ENCODE results near the gene GCM1.

Gene GCM1

GRCh38 chr6:53125276-53125675, 23.4 kb downstream of the GCM1 start:
- no peak overlapping the region for H2AFZ ChIP-seq (ENCODE audit: low read length)
- no peak overlapping the region for H3K9ac ChIP-seq (ENCODE audit: low read depth, low read length, poor library complexity, severe bottlenecking)
- H3K36me3 ChIP-seq (ENCODE audit: insufficient read depth, low read length), result no peaks in the 10 kb centered on the region
- H3K27me3 ChIP-seq (ENCODE audit: insufficient read depth, low read length, poor library complexity, severe bottlenecking), result no peaks in the 10 kb centered on the region
- TF ChIP-seq CTCF (conservative IDR thresholded peaks at IDR 0.05; ENCODE audit: low read length) (no peak), EZH2phosphoT487 (IDR thresholded peaks at IDR 0.05; ENCODE audit: borderline replicate concordance) (no peak)
- no peaks in the 10 kb centered on the region for H3K9me2 ChIP-seq (replicated peaks; ENCODE audit: low read depth, low read length)
- no peak overlapping the region for H3K4me2 ChIP-seq (ENCODE audit: low read depth, low read length, poor library complexity, severe bottlenecking)
- H3K4me3 ChIP-seq (ENCODE audit: low read length, poor library complexity, severe bottlenecking), result no peak overlapping the region
- no peaks in the 10 kb centered on the region for H3F3A ChIP-seq (ENCODE audit: low read depth)
- H3K79me2 ChIP-seq (ENCODE audit: insufficient read depth, low read length), result no peaks in the 10 kb centered on the region
- H4K20me1 ChIP-seq (ENCODE audit: insufficient read depth, low read length, poor library complexity, severe bottlenecking), result no peaks in the 10 kb centered on the region
- H3K9me3 ChIP-seq (ENCODE audit: insufficient read depth, low read depth, low read length), result no peaks in the 10 kb centered on the region
- no peaks in the 10 kb centered on the region for H3K4me1 ChIP-seq (ENCODE audit: insufficient read depth, low read length, poor library complexity, severe bottlenecking)

- H3K79me2 ChIP-seq (ENCODE audit: insufficient read depth, low read length), result no peaks in the 10 kb centered on the region
- no peaks in the 10 kb centered on the region for H3F3A ChIP-seq (ENCODE audit: low read depth)
- H3K4me1 ChIP-seq (ENCODE audit: insufficient read depth, low read length, poor library complexity, severe bottlenecking), result no peaks in the 10 kb centered on the region
- no peak overlapping the region for H3K4me2 ChIP-seq (ENCODE audit: low read depth, low read length, poor library complexity, severe bottlenecking)
- no peaks in the 10 kb centered on the region for H3K9me3 ChIP-seq (ENCODE audit: insufficient read depth, low read depth, low read length)
- no peak overlapping the region for H3K4me3 ChIP-seq (ENCODE audit: low read length, poor library complexity, severe bottlenecking)
- H3K9me2 ChIP-seq (replicated peaks; ENCODE audit: low read depth, low read length), result no peaks in the 10 kb centered on the region
- no peak for TF ChIP-seq EZH2phosphoT487 (IDR thresholded peaks at IDR 0.05; ENCODE audit: borderline replicate concordance)
- TF ChIP-seq CTCF (conservative IDR thresholded peaks at IDR 0.05; ENCODE audit: low read length), result no peak
- no peak overlapping the region for H3K9ac ChIP-seq (ENCODE audit: low read depth, low read length, poor library complexity, severe bottlenecking)
- H3K27me3 ChIP-seq (ENCODE audit: insufficient read depth, low read length, poor library complexity, severe bottlenecking), result no peaks in the 10 kb centered on the region
- H4K20me1 ChIP-seq (ENCODE audit: insufficient read depth, low read length, poor library complexity, severe bottlenecking), result no peaks in the 10 kb centered on the region
- H2AFZ ChIP-seq (ENCODE audit: low read length), result no peak overlapping the region
- no peaks in the 10 kb centered on the region for H3K36me3 ChIP-seq (ENCODE audit: insufficient read depth, low read length)
Measured at GRCh38 chr6:53124131-53124800, 24.4 kb downstream of the GCM1 start.

GRCh38 chr6:53119772-53120409, 28.8 kb downstream of the GCM1 start:
- H3K36me3 ChIP-seq (ENCODE audit: insufficient read depth, low read length), result no peaks in the 10 kb centered on the region
- no peaks in the 10 kb centered on the region for H3K9me3 ChIP-seq (ENCODE audit: insufficient read depth, low read depth, low read length)
- H2AFZ ChIP-seq (ENCODE audit: low read length), result no peak overlapping the region
- no peaks in the 10 kb centered on the region for H3K27me3 ChIP-seq (ENCODE audit: insufficient read depth, low read length, poor library complexity, severe bottlenecking)
- TF ChIP-seq CTCF (conservative IDR thresholded peaks at IDR 0.05; ENCODE audit: low read length) (no peak), EZH2phosphoT487 (IDR thresholded peaks at IDR 0.05; ENCODE audit: borderline replicate concordance) (no peak)
- H3K9me2 ChIP-seq (replicated peaks; ENCODE audit: low read depth, low read length), result no peaks in the 10 kb centered on the region
- no peaks in the 10 kb centered on the region for H3K4me1 ChIP-seq (ENCODE audit: insufficient read depth, low read length, poor library complexity, severe bottlenecking)
- H3K4me2 ChIP-seq (ENCODE audit: low read depth, low read length, poor library complexity, severe bottlenecking), result no peak overlapping the region
- no peaks in the 10 kb centered on the region for H4K20me1 ChIP-seq (ENCODE audit: insufficient read depth, low read length, poor library complexity, severe bottlenecking)
- no peak overlapping the region for H3K9ac ChIP-seq (ENCODE audit: low read depth, low read length, poor library complexity, severe bottlenecking)
- H3K79me2 ChIP-seq (ENCODE audit: insufficient read depth, low read length), result no peaks in the 10 kb centered on the region
- H3K4me3 ChIP-seq (ENCODE audit: low read length, poor library complexity, severe bottlenecking), result no peak overlapping the region
- no peaks in the 10 kb centered on the region for H3F3A ChIP-seq (ENCODE audit: low read depth)

Measured in Loucy (cell line).